Neural cell (in vitro differentiated cells): ENCODE data around the gene TDP1. TPM values are rescaled to one million over a fixed set of nuclear protein-coding genes. Genes with fewer than 3 reads are reported as not detected.
A peak's percentile ranks its signal among the peaks of the same experiment; 100 is the strongest.

Source experiments
- H2AFZ ChIP-seq: fragments of 200-600, 300-800 bp; sonication (generic), shearing (Covaris generic); 2 replicates; pipeline ENCODE4 v1.6.0; 2014; ENCODE audit warnings: low read depth, mild to moderate bottlenecking, antibody characterized with exemption, low read length, moderate library complexity
- H3F3A ChIP-seq: fragments of 200-600 bp; shearing (Covaris generic); 2 replicates; pipeline ENCODE4 v1.6.1; 2016; ENCODE audit warnings: mild to moderate bottlenecking, moderate library complexity, mixed read lengths, antibody characterized with exemption, low read length; ENCODE audit not compliant: insufficient read depth, poor library complexity, severe bottlenecking
- H3K27ac ChIP-seq: fragments of 200-600, 300-800 bp; sonication (generic), shearing (Covaris generic); 2 replicates; pipeline ENCODE4 v1.5.1; 2014; ENCODE audit warnings: mild to moderate bottlenecking, low read length, moderate library complexity
- H3K27me3 ChIP-seq: fragments of 300-800, 200-600 bp; sonication (generic), shearing (Covaris generic); 2 replicates; pipeline ENCODE4 v1.6.0; 2014; ENCODE audit warnings: mild to moderate bottlenecking, low read depth, low read length, moderate library complexity; ENCODE audit not compliant: insufficient read depth
- H3K36me3 ChIP-seq: fragments of 300-800, 200-600 bp; sonication (generic), shearing (Covaris generic); 2 replicates; pipeline ENCODE4 v1.5.1; 2014; ENCODE audit warnings: mild to moderate bottlenecking, antibody characterized with exemption, low read length, moderate library complexity; ENCODE audit not compliant: insufficient read depth
- H3K4me2 ChIP-seq: fragments of 300-800, 200-600 bp; sonication (generic), shearing (Covaris generic); 2 replicates; pipeline ENCODE4 v1.6.0; 2014; ENCODE audit warnings: mild to moderate bottlenecking, low read length
- H3K4me3 ChIP-seq: fragments of 300-800, 200-600 bp; sonication (generic), shearing (Covaris generic); 2 replicates; pipeline ENCODE4 v1.5.1; 2014; ENCODE audit warnings: mild to moderate bottlenecking, low read length, moderate library complexity
- H3K79me2 ChIP-seq: fragments of 200-600 bp; shearing (Covaris generic); replicated peaks from 2 replicates; pipeline ENCODE4 v1.6.0; 2014; ENCODE audit warnings: mild to moderate bottlenecking, low read length, moderate library complexity; ENCODE audit not compliant: insufficient read depth
- H3K9ac ChIP-seq: fragments of 300-800, 200-600 bp; sonication (generic), shearing (Covaris generic); 2 replicates; pipeline ENCODE4 v1.6.1; 2016; ENCODE audit warnings: mild to moderate bottlenecking, low read length, mixed read lengths
- H3K9me2 ChIP-seq: fragments of 200-600 bp; shearing (Covaris generic); 2 replicates; pipeline ENCODE4 v1.6.1; 2016; ENCODE audit warnings: mild to moderate bottlenecking, low read length, mixed read lengths; ENCODE audit not compliant: insufficient read depth
- H3K9me3 ChIP-seq: fragments of 200-600, 300-800 bp; sonication (generic), shearing (Covaris generic); 2 replicates; pipeline ENCODE4 v1.6.1; 2016; ENCODE audit warnings: mild to moderate bottlenecking, mixed run types, low read length, moderate library complexity, mixed read lengths
- H4K20me1 ChIP-seq: fragments of 200-600 bp; shearing (Covaris generic); 2 replicates; pipeline ENCODE4 v1.6.1; 2016; ENCODE audit warnings: mild to moderate bottlenecking, mixed run types; ENCODE audit not compliant: insufficient read depth
- CTCF ChIP-seq: fragments of 450-650 bp; IDR thresholded peaks from 2 replicates; pipeline ENCODE4 v1.5.1; 2014; ENCODE audit warnings: antibody characterized with exemption, mild to moderate bottlenecking, moderate library complexity; ENCODE audit not compliant: poor library complexity, severe bottlenecking
- EP300 ChIP-seq: fragments of 450-650 bp; conservative IDR thresholded peaks from 2 replicates; pipeline ENCODE4 v1.6.1; 2014; ENCODE audit warnings: antibody characterized with exemption, mild to moderate bottlenecking, moderate library complexity; ENCODE audit not compliant: poor library complexity, severe bottlenecking
- EZH2 ChIP-seq: fragments of 200-600, 300-800 bp; shearing (Covaris generic), sonication (generic); IDR thresholded peaks from 2 replicates; pipeline ENCODE4 v1.6.1; 2014; ENCODE audit warnings: antibody characterized with exemption, low read length, borderline replicate concordance, mild to moderate bottlenecking; ENCODE audit not compliant: insufficient read depth, poor library complexity, severe bottlenecking
- MXI1 ChIP-seq: fragments of 450-650 bp; conservative IDR thresholded peaks from 2 replicates; pipeline ENCODE4 v1.6.1; 2014; ENCODE audit warnings: antibody characterized with exemption, mild to moderate bottlenecking; ENCODE audit not compliant: poor library complexity, severe bottlenecking
- POLR2AphosphoS5 ChIP-seq: IDR thresholded peaks from 2 replicates; pipeline ENCODE4 v1.6.1; 2012
- RAD21 ChIP-seq: fragments of 450-650 bp; conservative IDR thresholded peaks from 2 replicates; pipeline ENCODE4 v1.6.1; 2014; ENCODE audit warnings: antibody characterized with exemption, mild to moderate bottlenecking, moderate library complexity
- REST ChIP-seq: IDR thresholded peaks from 2 replicates; pipeline ENCODE4 v1.6.1; 2012; ENCODE audit warnings: borderline replicate concordance
- SMC3 ChIP-seq: fragments of 450-650 bp; conservative IDR thresholded peaks from 2 replicates; pipeline ENCODE4 v1.6.1; 2014; ENCODE audit warnings: antibody characterized with exemption, mild to moderate bottlenecking, moderate library complexity; ENCODE audit not compliant: poor library complexity
- TAF1 ChIP-seq: IDR thresholded peaks from 2 replicates; pipeline ENCODE4 v1.6.1; 2012; ENCODE audit warnings: low read depth
- polyA plus RNA-seq: library from polyadenylated mRNA; depleted of rRNA; stranded (reverse); fragments of >200 nt; gene quantifications from 2 replicates; pipeline ENCODE4 v1.2.3, GENCODE V29; 2014

The TDP1 gene
- polyA plus RNA-seq, 1 donor from 2014 or later = 29.1 TPM

GRCh38 chr14:89921346-89921745, 34.4 kb upstream of the TDP1 start:
- no peaks in the 10 kb centered on the region for H3K9me2 ChIP-seq
- H3K36me3 ChIP-seq = no peaks in the 10 kb centered on the region
- H3F3A ChIP-seq = peaks cover 3% of the 10 kb centered on the region
- TF ChIP-seq EP300 = no peak
- TF ChIP-seq REST = no peak
- no peak for TF ChIP-seq RAD21
- no peak for TF ChIP-seq POLR2AphosphoS5
- TF ChIP-seq MXI1 = no peak
- no peak for TF ChIP-seq EZH2
- TF ChIP-seq TAF1 = no peak
- no peak for TF ChIP-seq SMC3
- no peak for TF ChIP-seq CTCF
- no peaks in the 10 kb centered on the region for H4K20me1 ChIP-seq
- H3K27me3 ChIP-seq = no peaks in the 10 kb centered on the region
- H3K4me2 ChIP-seq = no peak overlapping the region
- H3K9ac ChIP-seq = no peak overlapping the region
- H2AFZ ChIP-seq = no peak overlapping the region
- no peaks in the 10 kb centered on the region for H3K79me2 ChIP-seq
- peak overlapping the region; percentile 82 for H3K27ac ChIP-seq
- no peak overlapping the region for H3K4me3 ChIP-seq
- no peaks in the 10 kb centered on the region for H3K9me3 ChIP-seq

GRCh38 chr14:89922031-89922907, 33.5 kb upstream of the TDP1 start:
- Histone ChIP-seq H3K27ac (peak overlapping the region; percentile 82), H3K27me3 (no peaks in the 10 kb centered on the region), H3K4me2 (peak overlapping the region; percentile 20), H3K9me3 (no peaks in the 10 kb centered on the region), H3K4me3 (peak overlapping the region; percentile 15), H3K9me2 (no peaks in the 10 kb centered on the region), H2AFZ (peak overlapping the region; percentile 12), H4K20me1 (no peaks in the 10 kb centered on the region), H3K79me2 (no peaks in the 10 kb centered on the region), H3F3A (peaks cover 3% of the 10 kb centered on the region), H3K36me3 (no peaks in the 10 kb centered on the region), H3K9ac (peak overlapping the region; percentile 41)
- TF ChIP-seq EP300 (peak; percentile 75), TAF1 (no peak), POLR2AphosphoS5 (peak; percentile 13)
